GM06990 (cell line): ENCODE measurements around the gene UGGT1.

Source experiments
- DNase-seq: peaks from one replicate; pipeline ENCODE4 v3.0.0-alpha.2; 2011; ENCODE audit not compliant: insufficient read length; ENCODE audit errors: extremely low read depth
- H3K27me3 ChIP-seq: replicated peaks from 2 replicates; pipeline ENCODE4 v1.6.0; 2011; ENCODE audit warnings: low read length; ENCODE audit not compliant: control insufficient read depth, insufficient read depth
- H3K36me3 ChIP-seq: 2 replicates; pipeline ENCODE4 v1.5.1; 2011; ENCODE audit warnings: low read length; ENCODE audit not compliant: control insufficient read depth, insufficient read depth
- H3K4me3 ChIP-seq: replicated peaks from 2 replicates; pipeline ENCODE4 v1.5.1; 2011; ENCODE audit warnings: low read depth, mild to moderate bottlenecking, control low read depth, low read length
- CTCF ChIP-seq: IDR thresholded peaks from 2 replicates; pipeline ENCODE4 v1.5.1; 2011; ENCODE audit warnings: low read length, control low read depth, mild to moderate bottlenecking, inconsistent platforms; ENCODE audit not compliant: insufficient read depth, poor library complexity, severe bottlenecking

UGGT1 gene

DNA sequence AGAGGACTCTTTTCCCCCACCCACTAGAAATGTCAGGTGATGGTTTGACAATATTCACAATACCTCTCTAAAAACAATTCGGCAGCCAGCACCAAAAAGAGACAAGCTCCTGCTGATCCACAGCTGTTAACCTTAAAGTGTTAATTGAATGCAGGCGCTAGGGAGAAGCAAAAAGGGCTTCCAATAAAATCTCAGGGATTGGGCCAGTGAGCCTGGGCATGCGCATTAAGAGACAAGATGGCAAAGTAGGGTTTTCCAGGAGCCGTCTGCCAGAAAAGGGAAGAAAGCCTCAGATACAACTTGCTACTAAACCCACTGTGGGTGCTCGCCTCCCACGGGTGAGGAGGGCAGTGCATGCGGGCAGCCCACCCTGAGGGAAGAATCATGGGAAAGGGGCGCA, 128.9 kb downstream of the UGGT1 start:
- TF ChIP-seq CTCF: no peak

GRCh38 chr2:128227862-128228261, 136.9 kb downstream of the UGGT1 start:
- no peaks in the 10 kb centered on the region; the same call in 1 of the 2 replicates for H3K27me3 ChIP-seq
- no peak overlapping the region for H3K4me3 ChIP-seq
- no peaks in the 10 kb centered on the region for H3K36me3 ChIP-seq
- DNase-seq: no peak
- TF ChIP-seq CTCF: no peak

More for the DNA sequence above, 128.9 kb downstream of the UGGT1 start:
- Histone ChIP-seq H3K27me3 (no peaks in the 10 kb centered on the region), H3K4me3 (no peak overlapping the region), H3K36me3 (no peaks in the 10 kb centered on the region)
- DNase-seq: no peak

DNA sequence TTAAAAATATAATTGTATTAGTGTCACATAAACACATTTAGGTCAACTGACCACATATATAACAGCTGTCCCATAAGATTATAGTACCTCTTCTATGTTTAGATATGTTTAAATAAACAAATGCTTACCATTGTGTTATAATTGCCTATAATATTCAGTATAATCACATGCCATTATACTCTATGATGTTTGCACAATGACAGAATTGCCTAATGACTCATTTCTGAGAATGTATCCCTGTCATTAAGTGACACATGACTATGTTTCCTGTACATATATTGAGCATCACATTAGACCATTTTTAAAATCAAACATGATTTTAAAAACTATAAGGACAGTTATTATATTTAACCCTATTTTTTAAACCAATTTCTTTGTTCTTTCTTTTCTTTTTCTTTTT, 137.9 kb downstream of the UGGT1 start:
- H3K36me3 ChIP-seq: no peaks in the 10 kb centered on the region
- TF ChIP-seq CTCF: no peak
- no peak for DNase-seq
- no peak overlapping the region for H3K4me3 ChIP-seq
- H3K27me3 ChIP-seq: no peaks in the 10 kb centered on the region; the same call in 1 of the 2 replicates

DNA sequence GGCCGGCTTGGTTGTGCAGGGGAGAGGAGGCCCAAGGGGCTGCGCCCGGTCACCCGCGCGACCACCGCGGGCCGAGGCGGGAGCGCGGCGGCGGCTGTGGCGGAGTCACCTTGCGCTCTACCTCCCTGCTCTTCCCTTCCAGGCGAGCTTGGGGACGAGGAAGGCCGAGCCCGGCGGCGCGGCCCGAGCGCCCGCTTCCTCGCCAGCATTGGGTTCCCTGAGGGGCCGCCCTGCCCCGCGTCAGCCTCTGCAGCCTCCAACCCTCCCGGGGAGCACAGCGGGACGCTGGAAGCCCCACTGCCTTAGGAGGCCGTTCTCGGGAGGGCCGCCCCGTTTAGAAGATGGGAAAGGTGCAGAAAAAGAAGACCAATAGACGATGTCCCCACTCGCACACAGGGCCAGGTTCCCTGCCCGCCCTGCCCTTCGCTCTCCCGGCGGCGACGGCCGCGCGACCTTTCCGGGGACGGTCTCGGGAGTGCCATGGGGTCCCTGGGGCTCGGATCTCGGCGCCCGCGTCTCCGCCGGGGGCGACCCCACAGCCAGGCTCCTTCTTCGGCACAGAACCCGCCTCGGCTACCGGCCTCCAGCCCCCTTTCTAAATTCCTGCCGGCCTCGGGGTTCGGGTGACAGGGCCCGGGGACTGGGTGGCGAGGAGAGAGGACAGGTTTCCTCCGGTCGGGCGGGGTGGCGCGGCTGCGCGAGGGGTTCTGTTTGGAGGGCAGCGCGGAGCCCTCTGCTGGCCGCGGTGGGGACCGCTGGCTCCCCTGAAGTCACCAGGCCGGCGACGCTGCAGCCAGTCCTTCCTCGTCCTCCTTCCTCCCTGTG, 142.2 kb downstream of the UGGT1 start:
- peak; percentile 98 for TF ChIP-seq CTCF
- Histone ChIP-seq H3K4me3 (peak overlapping the region; percentile 71), H3K36me3 (no peaks in the 10 kb centered on the region), H3K27me3 (no peaks in the 10 kb centered on the region; the same call in 1 of the 2 replicates)
- DNase-seq: peak; percentile 87

DNA sequence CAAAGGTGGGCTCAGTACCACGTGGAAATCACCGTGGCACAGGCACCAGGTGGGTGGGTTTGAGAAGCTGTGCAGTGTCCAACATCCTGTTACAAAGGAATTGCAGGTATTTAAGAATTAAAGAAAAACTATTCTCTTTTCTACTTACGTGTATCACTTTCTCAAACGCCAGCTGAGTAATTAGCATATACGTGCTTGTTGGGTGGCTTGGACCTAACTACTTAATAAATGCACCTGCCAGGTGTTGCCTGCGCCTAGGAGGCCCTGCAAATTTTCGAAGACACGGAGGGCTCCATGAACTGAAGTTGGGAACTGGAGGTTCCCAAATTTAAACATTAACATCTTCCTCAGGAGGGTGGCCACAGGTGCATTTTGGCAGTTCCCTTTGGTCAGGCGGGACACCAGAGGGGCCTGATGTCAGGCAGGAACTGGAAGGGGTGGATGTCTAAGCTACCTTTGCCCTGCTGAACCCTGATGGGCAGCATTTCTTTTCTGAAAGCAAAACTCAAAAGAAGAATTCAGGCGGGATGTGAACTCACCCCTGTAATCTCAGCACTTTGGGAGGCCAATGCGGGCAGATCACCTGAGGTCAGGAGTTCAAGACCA, 142.9 kb downstream of the UGGT1 start:
- H3K4me3 ChIP-seq: no peak overlapping the region; the same call in 1 of the 2 replicates
- H3K36me3 ChIP-seq: no peaks in the 10 kb centered on the region
- no peaks in the 10 kb centered on the region; the same call in 1 of the 2 replicates for H3K27me3 ChIP-seq
- no peak for DNase-seq
- no peak for TF ChIP-seq CTCF
